LHCN-M2 (cell line): Measurements from ENCODE around the gene RPRD1B. TPM values are rescaled to one million over a fixed set of nuclear protein-coding genes. Genes with fewer than 3 reads are reported as not detected.

Source experiments
- DNase-seq: peaks from one replicate; pipeline ENCODE4 v3.0.0-alpha.2; 2012; ENCODE audit warnings: low read depth
- polyA plus RNA-seq: library from polyadenylated mRNA; unstranded; fragments of >200 nt; gene quantifications from one replicate; pipeline ENCODE4 v1.2.1, GENCODE V29; 2012; ENCODE audit warnings: missing spikeins
- total RNA-seq: library from RNA; depleted of rRNA; stranded (reverse); fragments of >200 nt; gene quantifications from 2 replicates; pipeline ENCODE4 v1.2.3, GENCODE V29; 2014; rRNA removed

Gene RPRD1B
- total RNA-seq = 15.8 and 21.3 TPM in 2 replicates
- polyA plus RNA-seq = 8.6 TPM

DNA sequence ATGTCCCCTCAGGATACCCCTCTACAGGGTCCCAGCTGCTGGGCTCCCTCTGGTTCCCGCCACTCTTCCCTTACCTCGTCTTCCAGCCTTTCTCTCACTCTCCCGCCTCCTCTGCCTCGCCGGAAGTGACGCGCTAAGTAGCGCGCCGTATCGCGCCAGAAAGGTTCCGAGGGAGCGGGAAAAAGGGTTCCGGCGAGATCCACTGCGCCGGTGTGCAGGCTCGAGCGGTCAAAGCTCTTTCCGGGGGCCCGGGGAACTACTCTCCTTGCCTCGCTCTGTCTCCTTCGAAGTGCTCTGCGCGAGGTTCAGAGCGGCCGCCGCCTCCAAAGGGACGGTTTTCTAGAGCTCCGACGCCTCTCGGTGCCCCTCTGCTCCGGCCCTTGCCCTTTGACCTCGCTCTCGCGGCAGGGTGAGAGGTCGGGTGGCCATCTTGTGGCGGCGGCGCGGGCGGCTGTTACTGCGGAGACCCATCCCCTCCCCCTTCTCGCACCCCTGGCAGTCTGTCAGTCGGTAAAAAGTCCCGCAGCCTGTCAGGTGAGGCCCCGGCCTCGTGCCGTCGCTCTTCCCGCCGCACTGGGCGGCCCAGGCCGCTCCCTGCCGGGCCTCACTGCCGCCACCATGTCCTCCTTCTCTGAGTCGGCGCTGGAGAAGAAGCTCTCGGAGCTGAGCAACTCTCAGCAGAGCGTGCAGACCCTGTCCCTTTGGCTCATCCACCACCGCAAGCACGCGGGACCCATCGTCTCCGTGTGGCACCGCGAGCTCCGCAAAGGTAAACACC is at the start of gene RPRD1B, which contains the start of gene TTI1:
TSS of gene RPRD1B (plus strand) at position 417 of the 778 bp plus-strand sequence. CDS start at position 619, 202 bp downstream.
TSS of gene TTI1 (minus strand) at position 127 of the 778 bp plus-strand sequence. CDS start 19,640 bp downstream, outside the sequence.
- peak; percentile 89 for DNase-seq

- no peak for DNase-seq
Observed at GRCh38 chr20:37984018-37984785, 49.3 kb upstream of the RPRD1B start.

DNA sequence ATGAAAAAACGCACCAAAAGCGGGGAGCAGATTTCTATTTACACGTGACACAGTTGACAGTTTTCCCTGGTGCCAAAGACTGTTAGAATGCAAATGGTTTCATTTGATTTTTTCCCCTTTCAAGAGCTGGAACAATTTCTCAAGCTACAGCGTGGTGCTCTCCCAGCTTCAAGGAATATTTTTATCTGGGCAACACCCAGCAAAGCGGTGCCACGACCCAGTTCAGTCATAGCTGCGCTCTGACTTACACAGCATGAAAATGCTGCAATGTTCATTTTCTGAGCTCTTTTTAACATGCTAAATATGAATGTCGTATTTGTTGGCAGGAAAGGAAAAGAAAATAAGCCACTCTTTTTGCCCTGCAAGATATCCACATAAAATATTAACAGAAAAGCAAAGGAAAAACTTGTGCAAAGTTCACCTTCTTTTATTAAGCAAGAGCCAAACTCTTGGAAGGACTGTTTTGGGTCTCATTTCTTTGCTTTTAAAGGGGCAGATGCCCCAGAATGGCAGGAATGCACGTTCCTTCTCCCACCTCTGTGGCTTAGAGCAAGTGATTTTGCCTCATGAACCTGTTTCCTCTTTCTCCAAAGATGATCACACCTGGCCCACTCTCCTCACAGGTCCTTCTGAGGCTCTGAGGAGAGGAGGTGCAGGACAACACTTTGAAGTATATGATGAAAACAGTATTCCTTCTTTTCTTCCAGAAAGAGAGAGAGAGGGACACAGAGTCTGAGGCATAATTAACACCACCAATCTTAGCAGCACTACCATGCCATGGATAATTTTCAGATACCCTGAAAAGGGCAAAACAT is 47.3 kb upstream of the RPRD1B start:
- no peak for DNase-seq

DNA sequence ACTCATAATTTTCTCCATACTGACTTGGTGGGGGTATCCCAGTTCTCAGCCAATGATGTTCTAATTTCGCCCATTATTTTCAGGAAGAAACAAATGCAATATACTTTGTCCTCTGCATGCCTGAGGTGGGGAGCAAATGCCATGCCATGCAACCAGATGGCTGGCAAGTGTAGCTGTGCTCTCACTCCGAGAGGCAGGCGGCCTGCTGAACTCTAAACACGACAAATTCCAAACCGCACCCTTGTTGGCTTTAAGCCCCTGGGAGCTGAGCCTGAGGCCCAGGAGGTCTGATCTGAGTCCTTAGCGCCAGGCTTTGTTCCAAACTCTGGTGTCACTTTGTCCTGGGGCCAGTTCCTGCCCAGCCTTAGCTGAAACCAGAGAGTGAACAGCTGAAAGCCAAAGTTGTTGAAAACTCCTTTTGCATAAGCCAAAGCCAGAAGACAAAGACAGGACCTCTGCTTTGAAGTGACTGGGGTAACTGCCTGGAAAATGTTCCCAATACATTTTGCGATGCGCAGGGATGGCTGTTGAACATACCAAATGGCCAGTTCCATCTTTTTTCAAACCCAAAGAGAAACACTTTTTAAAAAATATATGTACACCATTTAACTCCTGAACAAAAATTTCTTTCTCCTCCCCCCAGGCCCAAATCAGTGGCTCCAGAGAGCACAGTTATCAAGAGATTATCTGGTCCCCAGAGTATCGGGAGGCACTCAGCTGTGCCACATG is 46.5 kb upstream of the RPRD1B start:
- peak; percentile 80 for DNase-seq

DNA sequence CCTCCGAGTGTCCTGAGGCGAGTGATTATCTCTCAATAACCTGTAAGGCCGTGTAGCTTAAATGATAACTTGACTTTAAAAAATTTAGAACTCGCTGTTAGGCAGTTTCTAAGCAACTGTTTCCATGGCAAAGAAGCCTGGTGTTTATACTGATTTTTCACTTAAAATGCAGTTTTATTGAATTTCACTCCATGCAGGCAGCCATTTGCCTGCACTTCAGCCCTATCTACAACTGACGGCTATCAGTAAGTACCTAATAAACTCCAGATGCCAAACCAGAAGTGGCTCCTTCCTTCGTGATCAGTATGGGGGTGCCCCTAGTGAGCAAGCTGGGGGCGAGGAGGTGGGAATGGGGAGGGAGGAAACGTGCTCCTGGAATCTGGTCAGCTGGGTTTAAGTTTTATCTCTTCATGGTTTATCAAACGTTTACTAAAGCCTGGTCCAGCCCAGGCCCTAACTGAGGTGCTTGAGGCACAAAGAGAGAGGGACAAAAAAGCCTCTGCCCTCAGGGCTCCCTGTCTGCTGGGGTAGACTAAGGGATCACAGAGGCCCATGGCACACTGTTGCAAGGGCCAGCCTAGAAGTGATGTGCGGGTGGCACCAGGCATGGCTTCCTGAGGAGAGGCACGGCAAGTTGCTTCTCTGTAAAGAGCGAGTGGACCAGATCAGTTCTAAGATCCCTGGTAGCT is 45.8 kb upstream of the RPRD1B start:
- DNase-seq = no peak

DNA sequence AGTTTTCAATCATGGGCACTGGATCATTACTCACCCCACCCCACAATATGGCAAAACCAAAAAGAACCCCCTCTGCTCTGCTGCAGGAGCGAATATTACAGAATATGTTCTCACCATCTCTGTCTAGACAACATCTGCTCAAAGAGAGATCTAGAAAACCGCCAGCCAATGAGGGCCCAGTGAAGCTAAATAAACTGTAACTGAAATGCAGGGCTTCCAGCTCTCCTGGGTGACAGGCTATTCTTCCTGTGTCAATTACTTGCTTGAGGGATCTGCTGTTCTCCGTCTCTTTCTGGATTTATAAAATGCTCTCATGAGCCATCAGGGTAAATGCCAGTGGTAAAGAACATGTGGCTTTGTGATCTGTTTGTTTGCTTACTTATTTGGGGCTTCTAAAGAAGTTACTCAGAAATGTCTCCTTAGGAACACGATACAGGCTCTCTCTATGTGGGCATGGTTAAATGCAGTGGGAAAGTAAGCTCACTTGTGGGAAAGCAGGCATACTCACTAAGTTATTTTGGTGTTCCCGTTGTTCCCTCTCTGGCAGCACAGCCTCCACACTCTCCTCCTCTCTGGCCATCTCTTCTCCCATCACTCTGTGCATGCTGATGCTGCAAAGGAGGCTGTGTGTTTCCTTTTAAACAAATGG is 45.1 kb upstream of the RPRD1B start:
- peak; percentile 92 for DNase-seq

GRCh38 chr20:37989601-37990295 is 43.8 kb upstream of the RPRD1B start:
- DNase-seq = peak; percentile 63

DNA sequence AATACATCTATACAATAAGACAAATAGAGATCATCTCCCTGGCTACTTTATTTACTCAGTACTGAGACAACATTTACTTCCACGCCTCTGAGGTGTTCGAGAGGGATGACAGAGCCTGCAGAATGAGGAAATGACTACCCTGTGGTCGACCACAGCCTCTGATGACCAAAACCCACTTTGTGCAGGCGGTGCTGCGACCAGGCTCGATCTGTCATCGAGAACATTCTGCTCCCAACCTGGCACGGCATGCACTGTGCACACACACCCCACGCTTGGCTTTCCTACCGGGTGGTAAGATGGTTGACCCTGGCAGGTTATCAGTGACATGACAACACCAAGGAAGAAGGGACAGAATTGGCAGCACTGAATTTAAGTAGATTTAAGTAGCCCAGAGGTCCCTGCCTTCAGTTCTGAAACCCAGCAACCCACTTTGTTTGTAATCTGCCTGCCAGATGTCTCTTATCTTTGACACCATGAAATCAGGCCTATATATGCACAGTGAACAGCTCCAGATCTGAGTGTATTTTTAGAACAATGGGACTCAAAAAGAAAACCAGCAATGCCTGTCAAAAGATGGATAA is 42.9 kb upstream of the RPRD1B start:
- DNase-seq = peak; percentile 97

GRCh38 chr20:37991157-37991866 is 42.2 kb upstream of the RPRD1B start:
- DNase-seq = no peak

DNA sequence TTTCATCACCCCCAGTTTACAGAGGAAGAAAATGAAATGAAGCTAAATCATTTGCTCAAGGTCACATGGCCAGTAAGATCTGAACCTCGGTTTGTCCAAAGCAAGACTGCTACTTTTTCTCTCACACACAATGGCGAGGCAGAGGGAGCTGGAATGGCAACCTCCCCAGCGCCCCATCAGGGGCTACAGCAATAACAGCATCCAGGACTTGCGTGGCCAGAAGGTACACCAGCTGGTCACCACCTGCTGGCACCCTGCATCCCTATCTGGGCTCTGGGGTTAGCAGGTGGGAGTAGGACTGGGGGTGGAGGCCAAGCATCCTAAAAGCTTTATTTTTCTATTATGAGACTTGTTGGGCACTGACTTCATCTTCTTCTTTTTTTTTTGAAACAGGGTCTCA is 41.6 kb upstream of the RPRD1B start:
- DNase-seq = no peak

DNA sequence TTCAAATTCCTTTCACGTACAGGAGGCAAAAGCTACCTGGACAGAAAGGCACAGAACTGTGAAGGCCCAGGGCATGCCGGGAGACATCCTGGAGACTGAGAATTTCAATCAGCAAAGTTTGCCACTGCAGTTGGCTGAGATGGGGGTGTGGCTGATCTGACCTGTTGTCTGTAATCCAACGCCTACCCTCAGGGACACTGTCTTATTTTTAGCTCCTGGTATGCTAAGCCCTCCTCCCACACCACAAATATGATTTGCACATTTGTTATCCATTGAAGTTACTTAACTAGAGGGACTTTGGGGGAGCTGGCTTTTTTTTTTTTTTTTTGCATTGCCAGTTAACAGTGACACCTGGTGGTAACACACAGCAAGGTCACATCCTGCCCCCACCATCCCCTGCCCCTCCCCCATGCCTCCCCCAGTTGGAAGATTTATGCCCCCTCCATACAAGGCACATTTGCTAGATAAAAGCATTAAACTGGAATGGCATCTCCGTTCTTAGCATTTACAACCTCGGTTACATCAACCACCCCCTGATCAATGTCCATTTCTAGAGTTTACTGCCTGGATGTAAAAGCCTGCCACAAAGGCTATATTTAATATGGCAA is 40.6 kb upstream of the RPRD1B start:
- peak; percentile 97 for DNase-seq

GRCh38 chr20:37994512-37994911 is 39.0 kb upstream of the RPRD1B start:
- peak; percentile 86 for DNase-seq

DNA sequence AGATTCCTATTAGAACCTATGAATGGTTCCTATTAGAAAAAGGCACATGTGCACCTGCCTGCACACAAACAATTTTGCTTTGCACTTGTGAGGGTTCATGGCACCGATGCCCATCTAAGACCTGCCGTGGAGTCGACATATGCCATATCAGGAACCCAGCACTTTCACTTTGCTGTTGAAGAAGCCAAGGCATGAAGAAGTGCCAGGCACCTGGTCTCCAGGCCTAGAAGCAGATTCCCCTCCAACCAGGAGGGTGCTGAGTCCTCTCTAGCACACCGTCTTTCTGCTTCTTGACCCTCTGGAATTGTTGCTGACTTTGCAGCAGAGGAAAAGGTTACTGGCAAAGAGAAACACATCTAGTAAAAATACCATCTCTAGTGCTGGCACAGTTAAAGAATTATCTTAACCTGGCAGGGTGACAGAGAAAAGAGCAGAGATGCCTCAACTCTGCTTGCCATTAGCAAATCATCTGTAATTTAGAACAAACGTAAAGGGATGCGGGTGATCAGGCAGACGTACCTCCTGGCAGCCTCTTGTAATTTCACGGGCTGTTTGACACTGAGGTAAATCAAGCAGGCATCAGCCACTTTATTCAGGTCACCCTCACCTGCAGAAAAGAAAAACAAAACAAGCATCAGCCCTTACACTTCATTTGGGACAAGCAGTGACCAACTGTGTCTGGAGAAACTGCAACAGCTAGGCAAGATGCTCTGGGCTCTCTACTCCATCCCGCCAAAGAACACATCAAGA is 37.5 kb upstream of the RPRD1B start:
- DNase-seq = no peak

GRCh38 chr20:37997516-37997915 is 36.0 kb upstream of the RPRD1B start:
- no peak for DNase-seq

DNA sequence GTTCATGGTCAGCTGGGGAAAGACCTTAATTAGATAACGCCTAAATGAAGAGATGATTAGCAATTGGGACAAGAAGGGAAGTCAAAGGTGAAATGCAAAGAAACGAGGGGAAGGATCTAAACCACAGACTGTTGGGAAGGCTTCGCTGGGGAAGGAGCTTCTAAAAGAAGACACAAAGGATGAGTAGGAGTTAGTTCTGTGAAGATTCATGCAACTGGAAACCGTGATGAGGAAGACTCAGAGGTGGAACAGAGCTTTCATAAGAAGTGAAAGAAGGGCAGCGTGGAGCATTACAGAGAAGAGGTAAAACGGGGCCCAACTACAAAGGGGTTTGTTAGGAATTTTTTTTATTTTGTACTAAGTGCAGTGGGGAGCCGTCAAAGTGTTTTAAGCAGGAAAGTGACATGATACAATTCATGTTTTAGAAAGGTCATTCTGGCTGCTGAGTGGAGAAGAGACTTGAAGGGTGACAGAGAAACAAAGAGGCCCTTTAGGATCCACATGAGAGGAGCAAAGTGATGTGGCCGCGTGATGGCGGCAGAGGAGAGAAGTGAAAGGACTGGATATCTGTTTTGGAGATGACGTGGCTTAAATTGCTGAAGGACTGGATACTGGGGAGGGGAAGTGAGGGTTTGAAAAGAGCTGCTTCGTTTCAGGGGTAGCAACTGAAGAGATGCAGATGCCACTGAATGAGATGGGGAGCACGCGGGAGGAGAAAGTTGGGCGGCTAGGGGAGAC is 33.9 kb upstream of the RPRD1B start:
- no peak for DNase-seq

- DNase-seq = no peak
Observed at GRCh38 chr20:38000293-38000692, 33.3 kb upstream of the RPRD1B start.
